ENCODE results near the gene TMOD3.

DNA sequence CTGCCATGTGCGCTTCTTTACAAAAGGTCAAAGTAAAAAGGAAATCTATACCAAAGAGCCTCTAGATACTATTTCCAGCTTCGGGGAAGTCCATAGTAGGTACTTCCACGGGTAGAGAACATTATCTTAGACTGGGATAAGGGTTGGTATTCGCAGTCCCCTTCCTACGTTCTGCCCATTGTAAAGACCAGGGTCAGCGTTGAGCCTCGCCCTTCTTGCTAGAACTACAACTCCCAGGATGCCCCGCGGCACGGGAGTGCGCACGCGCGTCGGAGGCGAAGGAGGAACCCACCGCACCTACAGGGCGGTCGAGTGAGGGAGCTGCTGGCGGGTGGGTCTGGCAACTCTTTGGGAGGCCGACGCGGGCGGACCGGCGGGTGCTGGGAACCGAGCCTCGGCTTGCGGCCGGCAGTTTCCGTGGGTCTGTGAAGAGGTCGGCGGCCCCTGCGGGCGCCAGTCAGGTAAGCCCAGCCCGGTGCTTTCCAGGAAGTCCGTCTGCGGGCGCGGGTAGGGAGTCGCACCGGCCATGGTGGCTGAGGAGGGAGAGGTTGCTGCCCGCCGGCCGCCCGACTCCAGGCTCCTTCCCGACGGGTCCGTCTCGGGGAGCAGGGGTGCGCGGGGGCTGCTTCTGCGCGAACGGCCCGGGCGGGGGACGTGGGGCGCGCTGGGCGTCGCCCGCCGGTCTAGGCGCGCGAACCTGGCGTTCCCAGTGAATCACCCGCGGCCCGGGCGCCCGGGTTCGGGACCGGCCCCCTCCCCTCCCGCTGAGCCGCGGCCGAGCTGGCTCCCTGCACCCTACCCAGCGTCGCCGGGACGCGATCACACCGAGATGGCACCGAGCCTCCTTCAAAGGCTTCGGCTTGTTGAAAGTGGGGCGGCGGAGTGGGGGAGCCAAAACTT lies at the start of gene TMOD3:
- TF ChIP-seq, protein P1, sequence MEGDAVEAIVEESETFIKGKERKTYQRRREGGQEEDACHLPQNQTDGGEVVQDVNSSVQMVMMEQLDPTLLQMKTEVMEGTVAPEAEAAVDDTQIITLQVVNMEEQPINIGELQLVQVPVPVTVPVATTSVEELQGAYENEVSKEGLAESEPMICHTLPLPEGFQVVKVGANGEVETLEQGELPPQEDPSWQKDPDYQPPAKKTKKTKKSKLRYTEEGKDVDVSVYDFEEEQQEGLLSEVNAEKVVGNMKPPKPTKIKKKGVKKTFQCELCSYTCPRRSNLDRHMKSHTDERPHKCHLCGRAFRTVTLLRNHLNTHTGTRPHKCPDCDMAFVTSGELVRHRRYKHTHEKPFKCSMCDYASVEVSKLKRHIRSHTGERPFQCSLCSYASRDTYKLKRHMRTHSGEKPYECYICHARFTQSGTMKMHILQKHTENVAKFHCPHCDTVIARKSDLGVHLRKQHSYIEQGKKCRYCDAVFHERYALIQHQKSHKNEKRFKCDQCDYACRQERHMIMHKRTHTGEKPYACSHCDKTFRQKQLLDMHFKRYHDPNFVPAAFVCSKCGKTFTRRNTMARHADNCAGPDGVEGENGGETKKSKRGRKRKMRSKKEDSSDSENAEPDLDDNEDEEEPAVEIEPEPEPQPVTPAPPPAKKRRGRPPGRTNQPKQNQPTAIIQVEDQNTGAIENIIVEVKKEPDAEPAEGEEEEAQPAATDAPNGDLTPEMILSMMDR (conservative IDR thresholded peaks at IDR 0.05) = 0 out of 2 replicates have a peak, but pooled peaks have one; percentile 3
- peak; percentile 54 for TF ChIP-seq ZFX (IDR thresholded peaks at IDR 0.05)
